PC-9 (cell line): ENCODE data around the gene ZNF423. TPM values are rescaled to one million over a fixed set of nuclear protein-coding genes. Genes with fewer than 3 reads are reported as not detected.

Experiments used
- BruUV-seq: library from RNA; stranded (reverse); fragments of 400-500 nt; replicated peaks from 2 replicates; lab custom pipeline; 2021; lab: Mats Ljungman, UMichigan
- CTCF ChIA-PET: fragments of 300-600 bp; sonication (Branson Sonifier 250); formaldehyde crosslinking; loops from one replicate; lab custom pipeline; 2022; ENCODE audit warnings: antibody characterized with exemption; lab: Charles Lee
- POLR2A ChIA-PET: fragments of 300-600 bp; sonication (Branson Sonifier 250); formaldehyde crosslinking; loops from one replicate; lab custom pipeline; 2022; ENCODE audit warnings: antibody characterized with exemption; ENCODE audit not compliant: unreplicated experiment; lab: Charles Lee
- DNase-seq, 2 experiments: peaks; one replicate each; pipeline versions ENCODE4 v3.0.0 to v3.0.0-alpha.2; 2015 to 2022; ENCODE audit warnings: mixed read lengths in 1 of 2
- H2AFZ ChIP-seq: fragments of 200-600 bp; sonication (generic); 2 replicates; pipeline ENCODE4 v1.8.1; 2017; ENCODE audit warnings: antibody characterized with exemption
- H3F3A ChIP-seq: fragments of 200-600 bp; sonication (generic); 2 replicates; pipeline ENCODE4 v1.8.1; 2017; ENCODE audit warnings: antibody characterized with exemption, mild to moderate bottlenecking, low read depth; ENCODE audit not compliant: insufficient read depth
- H3K27ac ChIP-seq: fragments of 200-600 bp; sonication (generic); 2 replicates; pipeline ENCODE4 v1.6.1; 2016; ENCODE audit warnings: mixed run types
- H3K27me3 ChIP-seq: fragments of 200-600 bp; sonication (generic); 2 replicates; pipeline ENCODE4 v1.6.1; 2016; ENCODE audit warnings: low read depth, mixed run types; ENCODE audit not compliant: insufficient read depth
- H3K36me3 ChIP-seq: fragments of 200-600 bp; sonication (generic); 2 replicates; pipeline ENCODE4 v1.6.1; 2016; ENCODE audit warnings: low read depth, mixed run types
- H3K4me1 ChIP-seq: fragments of 200-600 bp; sonication (generic); replicated peaks from 2 replicates; pipeline ENCODE4 v1.6.1; 2016; ENCODE audit warnings: mixed run types; ENCODE audit not compliant: insufficient read depth
- H3K4me2 ChIP-seq: fragments of 200-600 bp; sonication (generic); 2 replicates; pipeline ENCODE4 v1.6.1; 2017; ENCODE audit warnings: mixed run types
- H3K4me3 ChIP-seq: fragments of 200-600 bp; sonication (generic); 2 replicates; pipeline ENCODE4 v1.6.1; 2016; ENCODE audit warnings: mixed run types
- H3K79me2 ChIP-seq: fragments of 200-600 bp; sonication (generic); 2 replicates; pipeline ENCODE4 v1.6.1; 2017; ENCODE audit warnings: low read depth, mixed run types
- H3K9me2 ChIP-seq: fragments of 200-600 bp; sonication (generic); 2 replicates; pipeline ENCODE4 v1.8.1; 2017; ENCODE audit warnings: mild to moderate bottlenecking; ENCODE audit not compliant: insufficient read depth
- H3K9me3 ChIP-seq: fragments of 200-600 bp; sonication (generic); 2 replicates; pipeline ENCODE4 v1.8.1; 2016; ENCODE audit warnings: low read depth; ENCODE audit not compliant: insufficient read depth
- H4K20me1 ChIP-seq: fragments of 200-600 bp; sonication (generic); 2 replicates; pipeline ENCODE4 v1.8.1; 2017; ENCODE audit not compliant: insufficient read depth
- CTCF ChIP-seq: fragments of 200-600 bp; sonication (generic); conservative IDR thresholded peaks from 2 replicates; pipeline ENCODE4 v1.6.1; 2017; ENCODE audit warnings: mixed run types, antibody characterized with exemption, mild to moderate bottlenecking, moderate library complexity
- EZH2 ChIP-seq: fragments of 200-600 bp; sonication (generic); IDR thresholded peaks from 2 replicates; pipeline ENCODE4 v1.8.0; 2017; ENCODE audit warnings: antibody characterized with exemption, low read depth
- intact Hi-C: fragments of 100-400 bp; cut with micrococcal nuclease; formaldehyde crosslinking; loops from one replicate; pipeline ENCODE4 v1.10.0; 2022; ENCODE audit not compliant: unreplicated experiment
- total RNA-seq: library from RNA; stranded (reverse); gene quantifications from 2 replicates; pipeline ENCODE4 v1.2.3, GENCODE V29; 2021

The ZNF423 gene
- total RNA-seq, 1 experiment from 2014 or later, result not detected

GRCh38 chr16:49811644-49812334, 44.1 kb downstream of the ZNF423 start:
- Histone ChIP-seq H2AFZ (no peak overlapping the region), H3K4me3 (no peak overlapping the region), H3K36me3 (no peaks in the 10 kb centered on the region), H3F3A (no peaks in the 10 kb centered on the region), H3K79me2 (no peaks in the 10 kb centered on the region), H3K4me1 (no peaks in the 10 kb centered on the region), H3K27me3 (peaks cover 92% of the 10 kb centered on the region), H3K27ac (no peak overlapping the region), H3K9me3 (no peaks in the 10 kb centered on the region), H3K9me2 (no peaks in the 10 kb centered on the region), H3K4me2 (no peak overlapping the region), H4K20me1 (no peaks in the 10 kb centered on the region)
- no peak for DNase-seq
- intact Hi-C loops, result no loop called here
- POLR2A ChIA-PET, result no interaction called here
- CTCF ChIA-PET, result no interaction called here
- TF ChIP-seq EZH2, result no peak
- TF ChIP-seq CTCF, result no peak
- no TSS peak for BruUV-seq

GRCh38 chr16:49810831-49811230, 45.1 kb downstream of the ZNF423 start:
- ChIA-PET CTCF (no interaction called here), POLR2A (no interaction called here)
- Histone ChIP-seq H3K4me1 (no peaks in the 10 kb centered on the region), H4K20me1 (no peaks in the 10 kb centered on the region), H3K9me2 (no peaks in the 10 kb centered on the region), H3K9me3 (no peaks in the 10 kb centered on the region), H3K4me3 (no peak overlapping the region), H3K79me2 (no peaks in the 10 kb centered on the region), H3F3A (no peaks in the 10 kb centered on the region), H3K36me3 (no peaks in the 10 kb centered on the region), H3K4me2 (no peak overlapping the region), H2AFZ (no peak overlapping the region), H3K27me3 (peaks cover 92% of the 10 kb centered on the region), H3K27ac (no peak overlapping the region)
- TF ChIP-seq CTCF (no peak), EZH2 (no peak)
- BruUV-seq, result no TSS peak
- no peak for DNase-seq
- intact Hi-C loops, result no loop called here

- H3K4me3 ChIP-seq, result no peak overlapping the region
- H3K79me2 ChIP-seq, result no peaks in the 10 kb centered on the region
- H3K27me3 ChIP-seq, result peaks cover 92% of the 10 kb centered on the region
- ChIA-PET POLR2A (no interaction called here), CTCF (no interaction called here)
- TF ChIP-seq EZH2 (no peak), CTCF (no peak)
- H3K4me1 ChIP-seq, result no peaks in the 10 kb centered on the region
- no peak overlapping the region for H3K4me2 ChIP-seq
- no peaks in the 10 kb centered on the region for H3K9me3 ChIP-seq
- no peak overlapping the region for H2AFZ ChIP-seq
- no peak for DNase-seq
- no peaks in the 10 kb centered on the region for H4K20me1 ChIP-seq
- H3K36me3 ChIP-seq, result no peaks in the 10 kb centered on the region
- BruUV-seq, result no TSS peak
- no peaks in the 10 kb centered on the region for H3F3A ChIP-seq
- intact Hi-C loops, result no loop called here
- H3K9me2 ChIP-seq, result no peaks in the 10 kb centered on the region
- no peak overlapping the region for H3K27ac ChIP-seq
These were observed 46.4 kb downstream of the ZNF423 start for GRCh38 chr16:49809561-49809960.
